H9 (cell line): ENCODE results near the gene ZNF236. TPM values are rescaled to one million over a fixed set of nuclear protein-coding genes. Genes with fewer than 3 reads are reported as not detected.

Source experiments
- DNase-seq: peaks from one replicate; pipeline ENCODE4 v3.0.0-alpha.2; 2017
- H2AFZ ChIP-seq: one replicate; pipeline ENCODE4 v1.6.1; 2013; ENCODE audit warnings: mild to moderate bottlenecking, low read length, control low read depth, moderate library complexity
- H2AK5ac ChIP-seq: 2 replicates; pipeline ENCODE4 v1.6.1; 2013; ENCODE audit warnings: low read length, control low read depth, mixed read lengths; ENCODE audit not compliant: insufficient read length
- H2BK120ac ChIP-seq: one replicate; pipeline ENCODE4 v1.6.1; 2013; ENCODE audit warnings: low read depth, mild to moderate bottlenecking, low read length, control low read depth, inconsistent platforms; ENCODE audit not compliant: poor library complexity, severe bottlenecking
- H2BK12ac ChIP-seq: 2 replicates; pipeline ENCODE4 v1.6.1; 2013; ENCODE audit warnings: low read length, control low read depth, mixed read lengths, low read depth; ENCODE audit not compliant: insufficient read length
- H2BK15ac ChIP-seq: 2 replicates; pipeline ENCODE4 v1.6.1; 2013; ENCODE audit warnings: low read depth, low read length, control low read depth
- H2BK20ac ChIP-seq: one replicate; pipeline ENCODE4 v1.6.1; 2013; ENCODE audit warnings: low read depth, mild to moderate bottlenecking, low read length, control low read depth, inconsistent platforms; ENCODE audit not compliant: poor library complexity, severe bottlenecking
- H2BK5ac ChIP-seq: 2 replicates; pipeline ENCODE4 v1.6.1; 2013; ENCODE audit warnings: low read length, control low read depth, mixed read lengths; ENCODE audit not compliant: insufficient read length
- H3K14ac ChIP-seq: 2 replicates; pipeline ENCODE4 v1.6.1; 2013; ENCODE audit warnings: low read length, control low read depth; ENCODE audit not compliant: insufficient read depth
- H3K18ac ChIP-seq: 2 replicates; pipeline ENCODE4 v1.6.1; 2013; ENCODE audit warnings: low read depth, mild to moderate bottlenecking, mixed read lengths, low read length, control low read depth; ENCODE audit not compliant: insufficient read length
- H3K23ac ChIP-seq: 2 replicates; pipeline ENCODE4 v1.6.1; 2013; ENCODE audit warnings: low read length, control low read depth, mixed read lengths, low read depth; ENCODE audit not compliant: insufficient read length
- H3K23me2 ChIP-seq: 2 replicates; pipeline ENCODE4 v1.6.1; 2013; ENCODE audit warnings: low read depth, mild to moderate bottlenecking, mixed read lengths, low read length, control low read depth; ENCODE audit not compliant: insufficient read length, poor library complexity, severe bottlenecking
- H3K27ac ChIP-seq: 2 replicates; pipeline ENCODE4 v1.5.1; 2013; ENCODE audit warnings: low read length, control low read depth, mixed read lengths, low read depth; ENCODE audit not compliant: insufficient read length
- H3K27me3 ChIP-seq: 2 replicates; pipeline ENCODE4 v1.6.1; 2013; ENCODE audit warnings: low read length, control low read depth, inconsistent platforms; ENCODE audit not compliant: insufficient read depth
- H3K4ac ChIP-seq: 2 replicates; pipeline ENCODE4 v1.6.1; 2013; ENCODE audit warnings: low read depth, mild to moderate bottlenecking, control low read depth, inconsistent platforms, low read length, moderate library complexity
- H3K4me1 ChIP-seq: 2 replicates; pipeline ENCODE4 v1.6.1; 2013; ENCODE audit warnings: low read length, control low read depth, inconsistent platforms; ENCODE audit not compliant: insufficient read depth
- H3K4me2 ChIP-seq: 2 replicates; pipeline ENCODE4 v1.6.1; 2013; ENCODE audit warnings: low read length, control low read depth, mixed read lengths; ENCODE audit not compliant: insufficient read length, insufficient read depth
- H3K56ac ChIP-seq: 2 replicates; pipeline ENCODE4 v1.6.1; 2013; ENCODE audit warnings: low read depth, mild to moderate bottlenecking, mixed read lengths, low read length, control low read depth; ENCODE audit not compliant: insufficient read length
- H3K79me1 ChIP-seq: 2 replicates; pipeline ENCODE4 v1.6.1; 2013; ENCODE audit warnings: low read depth, mild to moderate bottlenecking, moderate library complexity, low read length, control low read depth, inconsistent platforms; ENCODE audit not compliant: insufficient read depth, poor library complexity, severe bottlenecking
- H3K79me2 ChIP-seq: 2 replicates; pipeline ENCODE4 v1.6.1; 2013; ENCODE audit warnings: low read length, control low read depth, inconsistent platforms; ENCODE audit not compliant: insufficient read depth
- H3K9ac ChIP-seq: 2 replicates; pipeline ENCODE4 v1.6.1; 2013; ENCODE audit warnings: low read length, control low read depth, mixed read lengths; ENCODE audit not compliant: insufficient read length; ENCODE audit errors: extremely low read depth
- H3K9me3 ChIP-seq: one replicate; pipeline ENCODE4 v1.6.1; 2013; ENCODE audit warnings: low read depth, low read length, inconsistent platforms; ENCODE audit not compliant: control insufficient read depth
- H3T11ph ChIP-seq: one replicate; pipeline ENCODE4 v1.6.1; 2013; ENCODE audit warnings: mild to moderate bottlenecking, low read length, control low read depth, inconsistent platforms
- H4K20me1 ChIP-seq: one replicate; pipeline ENCODE4 v1.6.1; 2013; ENCODE audit not compliant: control insufficient read depth, insufficient read length, insufficient read depth
- H4K5ac ChIP-seq: 2 replicates; pipeline ENCODE4 v1.6.1; 2013; ENCODE audit warnings: low read depth, mild to moderate bottlenecking, mixed read lengths, low read length, control low read depth; ENCODE audit not compliant: insufficient read length
- H4K8ac ChIP-seq: replicated peaks from 2 replicates; pipeline ENCODE4 v1.6.1; 2013; ENCODE audit warnings: low read length, control low read depth, mixed read lengths, low read depth; ENCODE audit not compliant: insufficient read length
- H4K91ac ChIP-seq: 2 replicates; pipeline ENCODE4 v1.6.1; 2013; ENCODE audit warnings: low read depth, mild to moderate bottlenecking, moderate library complexity, mixed read lengths, low read length, control low read depth; ENCODE audit not compliant: insufficient read length
- H3K27ac Mint-ChIP-seq, 3 experiments: 2 replicates in 2 of 3; 3 replicates in 1 of 3; pipeline ENCODE4 v1.8.0; 2020 to 2021; ENCODE audit warnings: mixed read lengths in 3 of 3, mild to moderate bottlenecking in 1 of 3, moderate library complexity in 1 of 3
- H3K27me3 Mint-ChIP-seq: 2 replicates; pipeline ENCODE4 v1.8.0; 2021; ENCODE audit warnings: low read depth, mild to moderate bottlenecking, moderate library complexity, mixed read lengths
- H3K36me3 Mint-ChIP-seq, 3 experiments: 2 replicates in 2 of 3; 3 replicates in 1 of 3; pipeline ENCODE4 v1.8.0; 2020 to 2021; ENCODE audit warnings: low read depth in 3 of 3, mixed read lengths in 3 of 3; ENCODE audit not compliant: insufficient read depth in 1 of 3
- H3K4me1 Mint-ChIP-seq, 2 experiments: 2 replicates each; pipeline ENCODE4 v1.8.0; 2020; ENCODE audit warnings: mixed read lengths in 2 of 2
- H3K4me3 Mint-ChIP-seq, 2 experiments: 2 replicates in 1 of 2; 3 replicates in 1 of 2; pipeline ENCODE4 v1.8.0; 2020 to 2021; ENCODE audit warnings: mild to moderate bottlenecking in 2 of 2, mixed read lengths in 2 of 2, moderate library complexity in 1 of 2
- H3K9me3 Mint-ChIP-seq, 2 experiments: 2 replicates in 1 of 2; 3 replicates in 1 of 2; pipeline ENCODE4 v1.8.0; 2020; ENCODE audit warnings: mild to moderate bottlenecking in 2 of 2, mixed read lengths in 2 of 2, moderate library complexity in 1 of 2
- total RNA-seq: library from RNA; stranded (reverse); gene quantifications from 2 replicates; pipeline ENCODE4 v1.2.1, GENCODE V29; 2021
- TF ChIP-seq, protein P1 (sequence below): fragments of 200-600 bp; sonication (generic); conservative IDR thresholded peaks from 3 replicates; pipeline ENCODE4 v1.8.0; 2021; ENCODE audit warnings: antibody characterized with exemption, mild to moderate bottlenecking

ZNF236 gene
- total RNA-seq, 1 experiment from 2014 or later = 16.0 TPM

- Histone ChIP-seq H2AFZ (no peak overlapping the region), H3K23ac (no peak overlapping the region), H3K56ac (no peak overlapping the region), H2BK5ac (no peak overlapping the region), H3K9me3 (no peaks in the 10 kb centered on the region), H3K4me1 (no peaks in the 10 kb centered on the region), H2BK12ac (no peak overlapping the region), H3K4me2 (no peak overlapping the region), H3K4ac (no peak overlapping the region), H4K8ac (no peak overlapping the region), H4K91ac (no peak overlapping the region), H3K14ac (no peak overlapping the region), H3K79me1 (no peaks in the 10 kb centered on the region), H2BK15ac (no peak overlapping the region), H3K27me3 (no peaks in the 10 kb centered on the region), H2AK5ac (no peak overlapping the region), H4K5ac (no peak overlapping the region), H3K27ac (no peak overlapping the region), H2BK20ac (no peak overlapping the region), H3T11ph (no peak overlapping the region), H3K79me2 (no peaks in the 10 kb centered on the region), H3K23me2 (no peaks in the 10 kb centered on the region), H3K9ac (no peak overlapping the region), H4K20me1 (no peaks in the 10 kb centered on the region), H2BK120ac (no peak overlapping the region), H3K18ac (no peak overlapping the region)
- peaks cover 0 to 4% of the 10 kb centered on the region in 2 experiments; a peak in 1 of 4 replicates for H3K4me1 Mint-ChIP-seq
- TF ChIP-seq, protein P1, sequence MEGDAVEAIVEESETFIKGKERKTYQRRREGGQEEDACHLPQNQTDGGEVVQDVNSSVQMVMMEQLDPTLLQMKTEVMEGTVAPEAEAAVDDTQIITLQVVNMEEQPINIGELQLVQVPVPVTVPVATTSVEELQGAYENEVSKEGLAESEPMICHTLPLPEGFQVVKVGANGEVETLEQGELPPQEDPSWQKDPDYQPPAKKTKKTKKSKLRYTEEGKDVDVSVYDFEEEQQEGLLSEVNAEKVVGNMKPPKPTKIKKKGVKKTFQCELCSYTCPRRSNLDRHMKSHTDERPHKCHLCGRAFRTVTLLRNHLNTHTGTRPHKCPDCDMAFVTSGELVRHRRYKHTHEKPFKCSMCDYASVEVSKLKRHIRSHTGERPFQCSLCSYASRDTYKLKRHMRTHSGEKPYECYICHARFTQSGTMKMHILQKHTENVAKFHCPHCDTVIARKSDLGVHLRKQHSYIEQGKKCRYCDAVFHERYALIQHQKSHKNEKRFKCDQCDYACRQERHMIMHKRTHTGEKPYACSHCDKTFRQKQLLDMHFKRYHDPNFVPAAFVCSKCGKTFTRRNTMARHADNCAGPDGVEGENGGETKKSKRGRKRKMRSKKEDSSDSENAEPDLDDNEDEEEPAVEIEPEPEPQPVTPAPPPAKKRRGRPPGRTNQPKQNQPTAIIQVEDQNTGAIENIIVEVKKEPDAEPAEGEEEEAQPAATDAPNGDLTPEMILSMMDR = no peak
- H3K27ac Mint-ChIP-seq = no peak overlapping the region
- peaks cover 36 to 66% (median 52%) of the 10 kb centered on the region in 3 experiments for H3K36me3 Mint-ChIP-seq
- DNase-seq = no peak
- H3K4me3 Mint-ChIP-seq = no peak overlapping the region
- peaks cover 5 to 8% of the 10 kb centered on the region in 2 experiments; a peak in 4 of 5 replicates for H3K9me3 Mint-ChIP-seq
- no peaks in the 10 kb centered on the region for H3K27me3 Mint-ChIP-seq
These were observed 74.3 kb downstream of the ZNF236 start for GRCh38 chr18:76896677-76897076.
